ENCODE data around the gene GUCY2F. TPM values are rescaled to one million over a fixed set of nuclear protein-coding genes. Genes with fewer than 3 reads are reported as not detected.

Gene GUCY2F
- total RNA-seq, 1 experiment from 2014 or later, result not detected

DNA sequence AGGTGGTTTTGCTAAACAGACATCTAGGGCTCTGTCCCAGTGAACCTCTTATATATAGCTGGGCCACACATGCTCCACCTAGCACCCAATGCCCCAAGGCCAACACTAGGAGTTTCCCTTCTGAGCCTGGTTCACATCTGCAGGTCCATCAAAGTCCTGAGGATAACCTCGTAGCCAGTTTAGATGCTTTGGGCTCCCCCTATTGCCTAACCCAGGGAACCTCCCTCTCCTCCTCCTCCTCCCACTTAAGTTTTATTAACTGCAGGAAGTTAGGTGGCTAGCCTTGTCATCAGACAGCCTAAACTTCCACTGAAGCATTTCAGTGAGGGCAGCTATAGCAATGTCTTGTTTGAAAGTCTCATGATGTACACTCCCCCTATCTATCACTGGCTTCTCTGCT lies 88.0 kb downstream of the GUCY2F start:
- POLR2A ChIA-PET, result no interaction called here

DNA sequence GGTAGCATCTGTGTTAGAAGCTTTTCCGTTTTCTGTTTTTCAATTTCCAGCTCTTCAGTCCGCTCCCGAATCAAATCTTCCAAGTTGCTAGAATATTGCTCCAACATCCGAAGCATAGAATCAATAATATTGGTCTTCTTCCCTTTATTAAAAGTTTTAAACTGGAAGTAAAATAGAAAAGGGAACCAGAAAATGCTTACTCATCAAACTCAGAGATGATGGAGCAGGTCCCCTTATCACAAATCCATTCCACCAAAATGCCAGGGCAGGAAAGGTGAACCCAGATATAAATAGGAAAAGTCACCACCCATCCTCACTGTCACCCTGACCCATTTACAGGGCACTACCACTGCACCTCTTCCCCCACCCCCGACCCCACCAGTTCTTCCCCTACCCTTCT lies 89.0 kb downstream of the GUCY2F start:
- CTCF ChIA-PET, result no interaction called here

More for the DNA sequence above, 88.0 kb downstream of the GUCY2F start:
- H3K27me3 Mint-ChIP-seq (ENCODE audit: insufficient read depth, unreplicated experiment), result peaks cover 65% of the 10 kb centered on the region
- peak; percentile 33 for DNase-seq (ENCODE audit: unreplicated experiment)
- no TSS peak for BruUV-seq (replicated peaks)
- H3K9me3 Mint-ChIP-seq (ENCODE audit: unreplicated experiment), result no peaks in the 10 kb centered on the region
- no peaks in the 10 kb centered on the region for H3K36me3 Mint-ChIP-seq (ENCODE audit: insufficient read depth, unreplicated experiment)
- H3K4me3 Mint-ChIP-seq (ENCODE audit: unreplicated experiment), result no peak overlapping the region
- CTCF ChIA-PET, result no interaction called here
- TF ChIP-seq, protein P1, sequence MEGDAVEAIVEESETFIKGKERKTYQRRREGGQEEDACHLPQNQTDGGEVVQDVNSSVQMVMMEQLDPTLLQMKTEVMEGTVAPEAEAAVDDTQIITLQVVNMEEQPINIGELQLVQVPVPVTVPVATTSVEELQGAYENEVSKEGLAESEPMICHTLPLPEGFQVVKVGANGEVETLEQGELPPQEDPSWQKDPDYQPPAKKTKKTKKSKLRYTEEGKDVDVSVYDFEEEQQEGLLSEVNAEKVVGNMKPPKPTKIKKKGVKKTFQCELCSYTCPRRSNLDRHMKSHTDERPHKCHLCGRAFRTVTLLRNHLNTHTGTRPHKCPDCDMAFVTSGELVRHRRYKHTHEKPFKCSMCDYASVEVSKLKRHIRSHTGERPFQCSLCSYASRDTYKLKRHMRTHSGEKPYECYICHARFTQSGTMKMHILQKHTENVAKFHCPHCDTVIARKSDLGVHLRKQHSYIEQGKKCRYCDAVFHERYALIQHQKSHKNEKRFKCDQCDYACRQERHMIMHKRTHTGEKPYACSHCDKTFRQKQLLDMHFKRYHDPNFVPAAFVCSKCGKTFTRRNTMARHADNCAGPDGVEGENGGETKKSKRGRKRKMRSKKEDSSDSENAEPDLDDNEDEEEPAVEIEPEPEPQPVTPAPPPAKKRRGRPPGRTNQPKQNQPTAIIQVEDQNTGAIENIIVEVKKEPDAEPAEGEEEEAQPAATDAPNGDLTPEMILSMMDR (IDR thresholded peaks at IDR 0.05; ENCODE audit: unreplicated experiment), result no peak
- intact Hi-C loops (cut with micrococcal nuclease), result no loop called here
- H3K4me1 Mint-ChIP-seq (ENCODE audit: insufficient read depth, unreplicated experiment), result no peaks in the 10 kb centered on the region
- H3K27ac Mint-ChIP-seq (ENCODE audit: low read depth, unreplicated experiment), result no peak overlapping the region

DNA sequence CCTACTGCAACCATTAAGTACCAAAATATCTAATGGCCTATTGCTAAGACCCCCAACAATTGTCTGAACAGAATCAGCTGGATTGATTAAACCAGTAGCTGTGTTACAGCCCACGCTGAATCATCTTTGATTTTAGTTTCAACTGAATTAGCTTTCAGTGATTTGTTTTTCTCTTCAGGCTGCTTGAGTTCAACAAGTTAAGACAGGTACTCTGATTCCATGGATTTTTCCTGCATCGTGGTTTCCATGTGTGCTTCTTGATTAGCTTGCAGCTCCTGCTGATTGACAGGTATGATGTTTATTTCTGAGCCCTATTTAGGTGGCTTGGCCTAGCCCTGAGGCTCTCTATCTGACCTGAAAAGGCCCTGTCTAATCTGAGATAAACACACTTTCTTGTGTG lies 91.3 kb downstream of the GUCY2F start:
- CTCF ChIA-PET, result interaction anchor here (0.6 to 1.4 kb wide), 2 partner anchors 9 to 691 kb away, joined by 3 to 4 read pairs; no protein-coding TSS in a partner anchor
- Mint-ChIP-seq H3K9me3 (ENCODE audit: unreplicated experiment) (no peaks in the 10 kb centered on the region), H3K27me3 (ENCODE audit: insufficient read depth, unreplicated experiment) (peaks cover 33% of the 10 kb centered on the region), H3K36me3 (ENCODE audit: insufficient read depth, unreplicated experiment) (no peaks in the 10 kb centered on the region), H3K27ac (ENCODE audit: low read depth, unreplicated experiment) (no peak overlapping the region), H3K4me3 (ENCODE audit: unreplicated experiment) (no peak overlapping the region), H3K4me1 (ENCODE audit: insufficient read depth, unreplicated experiment) (no peaks in the 10 kb centered on the region)
- TF ChIP-seq, protein P1 (IDR thresholded peaks at IDR 0.05; ENCODE audit: unreplicated experiment), result no peak
- no TSS peak for BruUV-seq (replicated peaks)
- POLR2A ChIA-PET, result interaction anchor here (0.8 to 1.0 kb wide), 2 partner anchors 9 to 589 kb away, joined by 4 read pairs; no protein-coding TSS in a partner anchor
- intact Hi-C loops (cut with micrococcal nuclease), result no loop called here
- no peak for DNase-seq (ENCODE audit: unreplicated experiment)

More for the DNA sequence above, 89.0 kb downstream of the GUCY2F start:
- POLR2A ChIA-PET, result no interaction called here
- no peak for DNase-seq (ENCODE audit: unreplicated experiment)
- Mint-ChIP-seq H3K36me3 (ENCODE audit: insufficient read depth, unreplicated experiment) (no peaks in the 10 kb centered on the region), H3K27ac (ENCODE audit: low read depth, unreplicated experiment) (no peak overlapping the region), H3K4me1 (ENCODE audit: insufficient read depth, unreplicated experiment) (no peaks in the 10 kb centered on the region), H3K9me3 (ENCODE audit: unreplicated experiment) (no peaks in the 10 kb centered on the region), H3K27me3 (ENCODE audit: insufficient read depth, unreplicated experiment) (peaks cover 57% of the 10 kb centered on the region), H3K4me3 (ENCODE audit: unreplicated experiment) (no peak overlapping the region)
- intact Hi-C loops (cut with micrococcal nuclease), result no loop called here
- BruUV-seq (replicated peaks), result no TSS peak
- TF ChIP-seq, protein P1 (IDR thresholded peaks at IDR 0.05; ENCODE audit: unreplicated experiment), result no peak

DNA sequence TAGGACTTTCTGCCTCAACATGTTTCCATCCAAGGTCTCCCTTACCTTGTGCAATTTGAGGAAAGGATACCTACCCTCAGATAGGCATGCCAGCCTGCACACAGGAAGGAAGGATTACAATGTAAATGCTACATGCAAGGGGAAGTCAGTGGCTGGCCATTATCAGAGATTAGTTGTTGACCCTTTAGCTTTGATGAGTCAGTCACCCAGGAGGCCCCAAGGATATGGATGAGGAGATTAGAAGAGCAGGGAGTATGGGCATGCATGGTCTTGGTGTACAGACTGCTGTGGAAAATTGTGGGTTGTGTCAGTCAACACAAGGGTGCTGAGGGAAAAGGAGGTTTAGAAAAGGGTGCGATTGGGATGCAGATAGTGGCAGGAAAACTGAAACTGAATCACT lies 92.0 kb downstream of the GUCY2F start:
- intact Hi-C loops (cut with micrococcal nuclease), result no loop called here
- BruUV-seq (replicated peaks), result no TSS peak
- no peak for DNase-seq (ENCODE audit: unreplicated experiment)
- TF ChIP-seq, protein P1 (IDR thresholded peaks at IDR 0.05; ENCODE audit: unreplicated experiment), result no peak
- Mint-ChIP-seq H3K4me3 (ENCODE audit: unreplicated experiment) (no peak overlapping the region), H3K27ac (ENCODE audit: low read depth, unreplicated experiment) (no peak overlapping the region), H3K27me3 (ENCODE audit: insufficient read depth, unreplicated experiment) (peaks cover 27% of the 10 kb centered on the region), H3K36me3 (ENCODE audit: insufficient read depth, unreplicated experiment) (no peaks in the 10 kb centered on the region), H3K9me3 (ENCODE audit: unreplicated experiment) (no peaks in the 10 kb centered on the region), H3K4me1 (ENCODE audit: insufficient read depth, unreplicated experiment) (no peaks in the 10 kb centered on the region)
- ChIA-PET POLR2A (interaction anchor here (0.8 kb wide), 1 partner anchor 588 kb away, joined by 4 read pairs; no protein-coding TSS in a partner anchor), CTCF (no interaction called here)
